GM18873 (cell line): ENCODE data around the gene TAS1R2.

ENCODE experiments used
- ATAC-seq: cut with Tn5 transposase; IDR thresholded peaks from one replicate; pipeline ENCODE4 v1.9.1; 2021; ENCODE audit warnings: mild to moderate bottlenecking, moderate library complexity, moderate number of reproducible peaks; ENCODE audit not compliant: unreplicated experiment, low FRiP score

TAS1R2 gene

DNA sequence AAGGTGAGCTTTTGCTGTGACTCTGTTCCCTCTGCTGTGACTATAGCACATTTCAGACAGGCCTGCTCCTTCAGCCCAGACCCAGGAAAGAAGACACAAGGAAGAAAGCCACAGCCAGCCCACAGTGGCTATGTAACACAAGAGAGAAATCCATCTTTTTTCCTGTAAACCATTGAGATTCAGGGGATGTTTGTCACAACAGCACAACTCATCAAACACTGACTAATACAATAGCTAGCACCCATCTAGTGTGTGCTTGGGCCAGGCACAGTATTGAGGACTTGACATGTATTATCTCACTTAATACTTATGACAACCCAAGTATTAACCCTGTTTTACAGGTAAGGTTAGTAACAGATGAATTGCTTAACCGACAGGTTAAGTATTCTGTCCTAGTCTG, 29.8 kb downstream of the TAS1R2 start:
- ATAC-seq: no peak

DNA sequence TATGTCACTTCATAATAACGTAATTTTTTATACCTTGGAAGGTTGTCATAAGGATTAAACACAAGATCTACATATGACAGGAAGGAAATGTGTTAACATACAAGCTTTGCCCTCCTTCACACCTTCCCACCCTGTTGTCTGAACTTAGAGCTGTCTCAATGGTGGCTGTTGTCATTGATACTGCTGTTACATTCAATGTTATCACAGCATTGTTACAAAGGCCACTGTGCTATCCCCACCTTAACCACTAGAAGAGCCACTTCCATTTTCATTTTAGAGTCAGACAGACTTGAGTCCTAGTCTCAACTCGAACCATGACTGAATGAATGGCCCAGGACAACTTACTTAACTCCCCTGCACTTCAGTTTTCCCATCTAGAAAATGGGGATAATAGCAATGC, 31.2 kb downstream of the TAS1R2 start:
- ATAC-seq: no peak

DNA sequence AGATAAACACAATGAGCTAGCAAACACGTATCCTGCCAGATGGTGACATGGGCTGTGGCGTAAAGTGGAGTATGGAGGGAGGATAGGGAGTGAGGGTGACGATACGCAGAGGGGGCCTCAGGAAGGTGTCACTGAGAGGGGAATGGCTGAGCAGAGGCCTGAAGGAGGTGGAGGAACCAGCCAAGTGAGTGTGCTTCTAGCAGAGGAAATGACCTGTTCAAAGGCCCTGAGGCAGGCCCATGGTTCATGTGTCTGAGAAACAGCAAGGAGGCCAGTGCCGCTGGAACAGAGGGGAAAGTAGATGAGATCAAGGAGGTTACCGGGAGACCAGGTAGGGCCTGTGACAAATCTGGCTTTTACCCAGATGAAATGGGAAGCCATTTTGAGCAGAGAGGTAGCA, 36.0 kb downstream of the TAS1R2 start:
- no peak for ATAC-seq

DNA sequence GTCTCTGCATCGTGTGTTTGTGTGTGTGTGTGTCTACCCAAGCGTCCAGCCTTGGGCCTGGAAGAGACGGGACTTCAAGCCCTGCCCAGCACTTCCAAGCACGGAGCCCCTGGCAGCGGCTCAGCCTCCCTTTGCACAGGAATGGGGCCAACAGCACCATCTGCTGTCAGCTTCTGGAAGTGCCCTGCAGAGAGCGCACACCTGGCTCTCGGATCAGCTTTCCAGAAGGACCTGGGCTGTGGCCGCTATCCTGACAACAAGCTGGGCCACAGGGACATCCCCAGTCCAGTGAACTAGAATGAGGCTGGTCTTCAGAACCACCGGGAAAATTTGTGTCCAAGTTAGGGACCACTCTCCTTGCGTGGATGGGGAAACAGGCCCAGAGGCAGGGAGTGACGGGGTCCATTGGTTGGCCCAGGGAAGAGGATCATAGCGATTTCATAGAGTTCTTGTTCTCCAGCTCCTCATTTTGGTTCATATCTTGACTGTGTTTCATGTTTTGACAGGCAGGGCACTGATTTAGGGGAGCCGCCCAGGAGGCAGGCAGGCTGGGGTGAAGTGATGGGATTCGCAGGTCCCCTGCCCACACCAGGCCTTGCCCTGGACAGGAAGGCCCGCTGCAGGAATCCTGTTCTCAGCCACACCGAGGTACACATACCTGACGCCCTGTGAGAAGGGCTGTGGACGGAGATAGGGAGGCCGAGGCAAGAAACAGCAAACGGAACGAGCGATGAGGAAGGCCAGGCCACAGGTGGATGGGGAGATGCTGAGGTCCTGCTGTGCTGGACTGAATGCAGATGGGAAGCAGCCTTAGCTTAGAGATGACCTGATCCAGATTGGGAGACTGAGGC, 38.4 kb downstream of the TAS1R2 start:
- ATAC-seq: no peak

DNA sequence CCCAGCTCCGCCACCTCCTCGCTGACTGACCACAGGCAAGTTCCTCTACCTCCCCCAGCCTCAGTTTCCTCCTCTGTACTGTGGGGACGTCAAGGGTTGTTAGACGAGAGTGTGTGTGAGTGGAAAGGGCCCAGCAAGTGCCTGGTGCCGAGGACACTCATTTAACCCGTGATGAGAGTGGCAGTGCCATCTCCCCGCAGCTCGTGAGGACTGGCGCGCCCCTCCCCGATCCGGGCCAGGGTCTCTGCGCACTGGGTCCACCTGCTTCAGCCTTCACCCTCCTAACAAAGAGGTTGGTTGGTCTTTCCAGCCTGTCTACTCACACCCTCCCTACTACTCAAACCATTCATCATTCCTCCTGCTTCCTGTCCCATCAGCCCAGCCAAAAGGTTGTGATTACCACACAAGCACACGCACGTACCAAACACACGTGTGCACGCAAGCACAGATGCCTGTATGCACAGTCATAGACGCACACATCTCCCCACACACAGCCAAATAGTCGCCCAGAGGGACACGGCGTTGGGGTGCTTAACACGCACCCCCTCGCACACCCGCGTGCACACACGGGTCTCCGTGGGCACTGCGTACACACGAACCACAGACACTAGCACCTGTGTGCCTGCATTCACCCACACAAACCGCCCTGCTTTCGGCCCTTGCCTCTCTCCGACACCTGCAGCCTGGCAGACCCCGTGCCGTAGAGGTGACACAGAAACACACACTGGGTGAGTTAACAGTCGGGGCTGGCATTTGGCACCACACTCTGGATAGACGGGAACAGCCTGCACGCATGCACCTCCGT, 39.3 kb downstream of the TAS1R2 start:
- ATAC-seq: no peak

DNA sequence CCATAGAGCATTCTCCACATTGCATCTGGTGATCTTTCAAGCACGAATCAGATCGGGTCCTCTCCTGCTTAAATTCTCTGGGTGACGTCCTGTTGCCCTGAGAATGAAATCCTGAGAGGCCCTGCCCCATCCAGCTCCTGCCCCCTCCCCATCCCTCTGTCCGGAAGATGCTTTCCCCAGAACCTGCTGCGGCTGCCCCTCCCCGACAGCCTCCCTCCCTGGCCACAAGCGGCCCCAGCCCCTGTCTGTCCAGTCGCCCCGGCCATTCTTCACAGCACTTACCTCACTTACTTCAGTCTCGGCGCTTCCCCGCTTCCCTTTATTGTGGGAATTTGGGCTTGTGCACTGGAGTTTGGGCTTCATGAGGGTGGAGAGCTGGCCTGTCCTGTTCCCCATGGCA, 40.3 kb downstream of the TAS1R2 start:
- ATAC-seq: no peak

DNA sequence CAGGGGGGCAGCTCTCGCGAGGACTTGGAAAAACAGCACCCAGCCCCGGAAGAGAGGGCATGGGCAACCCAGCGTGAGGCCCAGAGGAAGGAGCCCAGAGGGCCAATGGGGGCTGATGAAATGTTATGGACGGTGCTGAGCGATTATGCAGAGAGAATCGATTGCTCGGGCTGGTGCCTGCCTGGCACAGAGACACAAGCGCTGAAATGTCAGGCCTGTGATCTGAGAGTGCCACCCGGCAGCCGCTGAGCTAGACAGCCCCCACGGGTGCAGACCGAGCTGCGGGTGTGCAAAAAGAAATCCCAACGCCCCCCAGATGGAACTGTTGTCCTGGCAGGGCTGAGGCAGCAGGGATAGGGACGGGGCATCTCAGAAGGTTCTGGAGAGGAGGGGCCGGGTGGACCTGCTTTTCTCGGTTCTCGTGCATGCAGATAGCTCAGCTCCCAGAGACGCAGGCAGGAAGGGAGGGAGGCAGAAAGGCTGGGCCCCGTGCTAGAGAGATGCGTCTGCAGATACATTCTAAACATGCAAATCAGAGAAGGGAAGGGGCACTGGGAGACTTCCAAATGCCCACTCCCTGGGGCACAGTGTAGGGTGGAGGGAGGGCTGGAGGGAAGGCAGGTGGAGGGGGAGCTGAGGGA, 41.5 kb downstream of the TAS1R2 start:
- no peak for ATAC-seq

DNA sequence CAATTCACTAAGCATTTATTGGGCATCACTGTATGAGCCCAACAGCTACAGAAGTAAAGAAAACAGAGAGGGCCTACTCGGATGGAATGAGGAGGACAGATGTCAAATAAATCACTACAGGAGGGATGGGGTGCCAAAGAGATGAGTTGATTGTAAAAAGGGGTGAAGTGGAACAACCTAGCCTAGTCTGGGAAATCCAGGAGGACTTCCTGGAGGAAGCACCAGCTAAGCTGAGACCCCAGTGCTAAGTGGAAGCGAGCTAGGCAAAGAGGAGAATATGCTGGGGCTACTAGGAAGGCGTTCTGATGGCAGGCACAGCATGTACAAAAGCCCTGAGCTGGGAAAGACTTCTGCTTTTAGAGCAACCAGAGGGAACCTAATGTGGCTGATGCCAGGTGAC, 42.1 kb downstream of the TAS1R2 start:
- no peak for ATAC-seq

DNA sequence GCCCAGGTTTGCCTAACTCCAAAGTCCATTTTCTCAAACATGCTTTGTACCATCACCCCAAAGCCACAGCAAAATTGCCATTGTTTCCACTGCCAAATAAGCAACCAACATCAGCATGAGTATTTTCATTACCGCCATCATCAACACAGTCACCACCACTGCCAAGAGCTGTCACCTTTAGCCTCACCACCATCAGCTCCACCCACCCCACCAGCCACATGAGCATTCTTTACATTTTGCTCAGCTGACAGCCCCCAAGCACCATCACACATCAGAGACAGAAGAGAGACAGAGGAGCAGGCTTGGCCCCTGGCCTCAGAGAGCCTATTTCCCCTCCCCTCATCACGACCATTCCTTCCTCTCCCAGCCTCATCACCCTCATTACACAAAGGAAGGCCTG, 42.7 kb downstream of the TAS1R2 start:
- no peak for ATAC-seq

DNA sequence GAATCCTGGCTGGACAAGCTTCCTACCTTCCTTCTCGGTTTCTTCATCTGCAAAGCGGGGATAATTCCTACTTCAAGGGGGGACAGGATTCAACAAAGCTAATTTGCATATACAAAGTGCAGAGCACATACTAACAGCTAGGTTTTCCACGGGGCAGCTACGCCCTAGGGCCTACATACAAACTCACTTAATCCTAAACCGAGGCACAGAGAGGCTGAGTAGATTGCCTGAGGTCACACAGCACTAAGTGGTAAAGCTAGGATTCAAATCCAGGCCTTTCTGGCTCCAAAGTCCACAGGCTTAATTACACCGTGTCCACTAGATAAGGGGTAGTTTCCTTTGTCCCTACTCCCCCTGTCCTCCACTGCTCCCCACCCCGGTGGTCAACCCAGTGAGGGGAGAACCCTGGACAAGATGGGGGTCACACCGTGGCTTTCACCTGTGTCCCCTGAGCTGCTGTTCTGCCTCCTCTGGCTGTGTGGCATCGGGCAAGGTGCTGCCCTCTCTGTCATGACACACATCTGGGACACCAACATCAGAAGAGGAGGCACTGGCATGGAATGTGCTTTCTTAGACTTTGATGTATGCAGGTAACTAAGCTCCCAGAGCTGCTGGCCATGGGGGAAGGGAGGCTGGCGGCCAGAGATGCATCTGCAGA, 44.5 kb downstream of the TAS1R2 start:
- ATAC-seq: no peak

DNA sequence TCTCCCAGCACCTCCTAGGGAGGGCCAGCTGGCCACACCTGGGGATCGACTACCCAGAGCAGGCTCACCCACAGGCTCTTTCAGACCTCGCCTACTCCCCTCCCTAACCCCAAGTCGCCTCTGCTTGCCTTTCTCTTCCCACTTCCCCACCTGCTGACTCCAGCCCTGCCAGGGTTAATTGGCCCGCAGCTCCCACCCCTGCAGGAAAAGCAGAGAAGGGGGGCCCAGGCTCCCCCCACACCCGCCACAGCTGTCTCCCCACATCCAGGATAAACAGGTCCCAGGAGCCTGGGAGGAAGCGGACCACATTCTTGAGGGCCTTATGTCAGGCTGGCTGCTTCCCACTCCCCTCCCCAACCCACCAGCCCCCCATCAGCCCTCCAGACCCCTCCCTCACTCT, 45.0 kb downstream of the TAS1R2 start:
- no peak for ATAC-seq

DNA sequence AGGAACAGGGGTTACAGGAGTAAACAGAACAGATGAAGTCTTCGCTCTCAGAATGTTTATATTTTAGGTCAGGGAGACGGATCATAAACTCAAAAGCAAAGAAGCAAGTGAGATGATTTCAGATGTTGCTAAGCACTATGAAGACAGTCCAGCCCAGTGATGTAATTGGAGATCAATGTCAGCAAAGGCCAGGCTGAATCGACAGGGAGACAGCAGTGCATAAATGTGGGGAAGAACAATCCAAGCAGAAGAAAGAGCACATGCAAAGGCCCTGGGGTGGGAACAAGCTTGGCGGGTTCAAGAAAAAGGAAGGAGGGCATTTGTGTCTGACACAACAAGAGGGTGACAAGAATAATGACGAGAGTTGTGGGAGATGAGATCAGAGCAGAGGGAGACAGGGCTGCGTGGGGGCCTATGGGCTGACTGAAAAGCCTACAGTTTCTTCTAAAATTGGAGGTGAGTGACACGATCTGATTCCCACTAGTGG, 47.0 kb downstream of the TAS1R2 start:
- ATAC-seq: no peak

DNA sequence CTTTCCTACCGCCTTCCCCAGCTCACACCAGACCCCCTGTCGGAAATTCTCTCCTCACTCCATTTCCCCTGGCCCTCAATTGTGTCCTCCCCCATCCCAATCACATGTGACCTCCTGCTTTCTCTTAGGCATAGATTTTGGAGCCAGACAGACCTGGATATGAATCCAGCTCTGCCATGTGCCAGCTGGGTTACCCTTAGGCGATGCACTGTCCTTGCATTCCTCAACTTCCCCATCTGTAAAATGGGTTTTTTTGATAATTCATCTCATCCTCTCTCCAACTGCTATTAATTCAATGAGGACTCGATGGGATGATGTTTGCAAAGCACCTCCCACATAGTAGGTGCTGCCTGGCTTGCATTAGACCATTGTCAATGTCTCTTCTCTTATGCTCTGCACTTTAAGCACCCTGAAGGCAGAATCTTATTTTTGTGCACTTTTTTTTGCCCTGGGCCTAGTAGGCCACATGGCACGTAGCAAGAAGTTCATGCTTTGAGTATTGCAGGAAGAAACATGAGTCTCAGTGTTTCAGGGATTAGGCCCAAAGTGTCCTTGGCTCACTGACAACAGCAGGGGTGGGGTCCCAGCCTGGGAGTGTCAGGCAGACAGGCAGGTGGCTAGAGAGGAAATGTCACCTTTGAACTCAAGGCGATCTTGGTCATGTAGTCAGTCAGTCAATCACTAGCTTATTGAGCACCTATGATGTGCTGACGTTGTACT, 47.6 kb downstream of the TAS1R2 start:
- ATAC-seq: no peak

DNA sequence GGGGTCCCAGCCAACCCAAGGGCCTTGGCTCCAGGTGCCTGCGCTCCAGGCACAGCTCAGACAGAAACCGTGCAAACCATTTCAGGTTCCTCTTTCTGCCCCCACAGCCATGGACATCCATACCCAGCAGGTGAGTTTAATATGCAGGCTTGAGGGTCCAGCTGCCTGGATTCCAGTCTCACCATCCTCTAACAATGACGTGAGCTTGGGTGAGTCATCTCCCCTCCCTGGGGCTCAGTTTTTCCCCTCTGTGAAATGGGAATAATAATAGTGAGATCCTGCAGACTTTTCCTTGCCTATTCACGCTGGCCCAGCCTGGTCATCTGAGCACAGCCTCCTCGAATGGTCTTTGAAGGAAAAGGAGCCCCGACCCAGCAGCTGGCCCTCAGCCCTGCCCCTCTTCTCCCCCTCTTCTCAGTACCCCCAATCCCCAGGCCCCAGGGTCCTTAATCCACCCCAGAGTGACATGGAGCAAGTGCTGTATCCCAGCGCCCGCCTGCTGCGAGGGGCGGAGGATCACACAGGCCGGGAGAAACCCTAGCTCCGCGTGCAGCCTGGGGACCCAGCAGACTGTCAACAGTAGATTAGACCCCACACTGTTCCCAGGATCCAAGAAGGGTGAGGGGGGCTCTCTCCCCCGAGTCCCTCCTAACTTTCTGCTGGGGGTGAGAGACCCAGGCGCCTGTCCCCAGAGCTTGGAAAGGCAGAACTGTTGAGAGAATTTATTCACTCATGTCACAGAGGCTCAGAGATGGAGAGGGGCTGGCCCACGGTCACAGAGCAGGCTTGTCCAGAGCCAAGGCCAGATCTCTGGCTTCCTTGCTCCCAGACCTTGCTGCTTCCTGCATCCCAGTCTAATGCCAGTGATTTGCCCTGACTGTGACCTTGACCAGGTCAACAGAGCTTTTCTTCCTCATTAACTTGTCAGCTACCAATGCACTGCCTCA, 49.2 kb downstream of the TAS1R2 start:
- ATAC-seq: no peak

DNA sequence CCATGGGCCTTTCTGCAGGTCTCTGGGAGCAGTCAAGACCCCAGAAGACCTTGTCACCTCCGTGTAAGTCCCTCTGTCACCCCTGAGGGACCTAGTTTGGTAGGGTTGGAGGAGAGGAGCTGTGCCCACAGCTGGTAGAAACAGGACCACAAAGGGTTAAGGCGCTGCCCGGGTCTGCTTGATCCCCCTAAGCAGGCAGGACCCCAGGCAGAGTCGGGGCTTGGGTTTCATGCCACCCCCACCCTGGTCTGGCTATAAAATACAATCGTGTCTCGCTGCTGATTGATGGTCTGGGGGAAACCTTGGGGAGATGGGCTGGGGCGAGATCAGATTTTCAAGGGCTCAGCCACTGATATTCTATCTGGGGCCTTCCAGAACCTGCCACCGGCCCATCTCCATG, 50.9 kb downstream of the TAS1R2 start:
- no peak for ATAC-seq

DNA sequence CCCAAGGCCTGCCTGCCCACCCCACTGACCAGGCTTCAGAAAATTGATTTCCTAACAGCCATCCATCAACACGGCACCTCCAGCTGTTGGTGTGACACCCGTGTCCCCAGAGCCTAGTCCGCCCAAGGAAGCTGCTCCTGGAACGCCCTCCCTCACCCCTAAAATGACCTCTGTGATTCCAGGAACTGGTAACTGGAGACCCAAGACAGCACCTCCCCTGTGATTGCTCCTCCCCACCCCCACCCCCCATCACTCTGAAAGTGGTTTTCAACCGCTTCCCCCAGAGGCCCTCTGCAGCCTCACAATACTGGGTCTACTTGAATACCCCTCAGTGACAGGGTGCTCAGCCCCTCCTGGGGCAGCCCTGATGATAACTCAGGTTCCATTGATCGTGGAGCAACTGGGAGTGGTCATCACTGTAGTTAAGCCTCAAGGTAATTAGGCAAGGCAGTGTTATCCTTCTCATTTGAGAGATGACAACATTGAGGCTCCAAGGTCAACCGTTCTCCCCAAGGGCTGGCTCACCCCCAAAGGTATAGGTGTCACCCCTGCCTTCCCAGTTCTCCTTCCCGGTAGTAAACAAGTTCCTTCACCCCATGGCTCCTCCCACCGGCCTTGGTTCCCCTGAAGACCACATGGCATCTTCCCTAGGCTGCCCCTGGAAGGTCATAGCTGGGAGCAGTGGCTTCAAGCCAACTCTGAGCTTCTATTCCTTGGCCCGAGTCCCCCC, 52.0 kb downstream of the TAS1R2 start:
- ATAC-seq: no peak

DNA sequence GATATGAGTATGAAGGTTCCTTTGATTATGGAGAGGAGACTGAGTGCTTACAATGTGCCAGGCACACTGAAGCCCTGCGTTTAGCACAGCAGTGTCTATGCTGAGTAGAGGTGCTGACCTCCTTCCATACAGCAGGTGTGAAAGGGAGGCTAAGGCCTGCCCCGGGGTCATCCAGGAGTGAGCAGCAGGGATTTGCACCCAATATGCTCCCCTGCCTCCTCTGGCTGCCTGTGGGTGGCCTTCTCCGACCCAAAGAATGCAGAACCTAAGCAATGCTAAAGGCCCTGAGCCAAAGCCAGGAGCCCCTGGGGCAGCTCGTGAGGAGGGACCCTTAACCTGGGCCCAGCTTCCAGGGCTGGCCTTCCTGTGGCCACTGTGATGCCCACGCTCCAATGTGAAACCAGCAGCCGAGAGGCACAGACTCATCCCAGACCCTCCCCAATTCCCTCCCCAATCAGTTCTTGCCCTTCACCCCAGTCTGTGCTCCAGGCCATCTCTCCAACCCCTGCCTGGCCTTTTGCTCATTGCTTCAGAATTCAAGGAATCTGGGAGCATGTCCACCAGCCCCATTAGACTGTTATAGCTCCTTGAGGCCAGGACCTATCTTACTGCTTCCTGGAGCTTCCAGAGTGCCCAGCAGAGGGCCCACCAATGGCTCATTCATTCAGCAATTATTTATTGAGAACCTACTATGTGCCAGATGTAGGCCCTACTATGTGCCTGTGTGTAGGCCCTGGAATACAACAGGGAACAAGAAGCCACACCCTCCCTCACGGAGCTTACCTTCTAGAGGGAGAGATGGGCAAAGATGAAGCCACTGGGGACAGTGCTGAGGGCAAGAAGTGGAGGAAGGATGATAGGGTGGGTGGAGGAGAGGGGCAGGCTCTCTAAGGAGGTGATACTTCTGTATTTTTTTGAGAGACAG, 53.3 kb downstream of the TAS1R2 start:
- no peak for ATAC-seq
